Left forelimb (tissue), 1 donor: ENCODE results near the gene NXPH4.

Experiments
- DNase-seq: peaks from one replicate; pipeline ENCODE4 v3.0.0-alpha.2; 2018; ENCODE audit warnings: low spot score

NXPH4 gene

DNA sequence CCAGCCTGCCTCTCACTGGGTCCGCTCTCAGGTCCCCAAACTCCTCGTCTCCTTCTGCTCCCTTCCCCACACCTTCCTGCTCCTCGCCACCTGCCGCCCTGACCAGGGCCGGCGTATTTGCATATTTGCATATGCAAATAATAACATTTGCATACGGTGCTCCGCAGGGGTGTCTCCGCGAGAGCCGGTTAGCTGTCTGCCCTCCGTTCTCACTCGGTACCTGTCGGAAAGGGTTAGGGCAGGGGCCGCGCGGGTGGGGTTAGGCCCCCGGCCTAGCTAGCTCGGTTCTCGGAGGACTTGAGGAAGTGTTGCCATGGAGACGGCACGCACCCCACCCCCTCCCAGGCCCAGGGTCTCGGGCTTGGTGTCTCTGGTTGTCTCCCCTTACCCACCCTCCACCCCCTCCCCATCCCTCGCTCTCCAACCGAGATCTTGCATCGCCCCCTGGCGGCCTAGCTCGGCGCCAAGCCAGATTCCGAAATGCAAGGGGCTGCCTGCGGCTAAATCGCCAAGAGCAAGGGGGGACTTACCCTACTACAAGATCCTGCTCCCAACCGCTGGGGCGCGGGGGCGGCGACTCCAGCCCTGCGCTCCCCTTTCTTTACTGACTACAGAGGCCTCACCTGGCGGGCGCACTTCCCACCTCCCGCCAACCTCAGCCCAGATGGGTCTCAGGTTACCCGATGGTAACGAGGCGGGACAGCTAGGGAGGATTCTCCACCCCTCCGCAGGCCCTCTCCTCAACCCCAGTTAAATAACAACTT, 26.3 kb downstream of the NXPH4 start:
- DNase-seq = peak; percentile 76

DNA sequence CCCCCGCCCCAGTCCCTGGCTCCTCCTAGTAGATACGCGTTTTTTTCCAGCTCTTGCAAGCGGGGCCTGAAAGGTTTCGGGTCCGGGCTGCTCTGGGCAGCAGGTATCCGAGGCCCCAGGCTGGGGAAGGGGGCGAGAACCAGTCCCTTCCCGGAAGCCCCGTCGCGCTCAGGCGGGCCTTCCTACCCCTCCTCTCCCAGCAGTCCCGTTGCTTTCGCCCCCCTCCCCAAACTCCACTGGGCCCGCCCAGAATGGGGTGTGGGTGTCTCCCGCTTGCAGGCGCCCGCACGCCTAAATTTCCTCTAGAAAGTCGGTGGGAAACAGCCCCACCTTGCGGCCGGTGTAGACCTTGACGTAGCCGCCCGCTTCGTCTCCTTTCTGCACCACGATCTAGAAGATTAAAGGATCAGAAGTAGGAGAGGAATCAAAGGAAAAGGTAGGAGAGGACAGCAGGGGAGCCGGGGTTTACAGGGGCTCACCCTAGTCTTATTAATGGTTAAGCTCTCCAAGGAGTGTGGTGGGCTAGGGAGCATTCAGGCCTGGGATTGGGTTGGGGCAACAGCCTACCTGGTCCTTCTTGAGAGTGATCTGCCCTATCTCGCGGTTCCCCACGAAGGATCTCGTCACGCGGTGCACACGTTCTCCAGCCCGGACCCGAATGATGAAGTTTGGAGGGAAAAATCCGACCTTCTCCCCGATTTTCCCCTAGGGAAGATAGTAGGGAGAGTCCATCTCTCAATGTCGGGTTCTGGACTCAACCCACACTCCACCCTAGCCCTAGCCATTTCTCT, 27.1 kb downstream of the NXPH4 start:
- DNase-seq = peak; percentile 78

DNA sequence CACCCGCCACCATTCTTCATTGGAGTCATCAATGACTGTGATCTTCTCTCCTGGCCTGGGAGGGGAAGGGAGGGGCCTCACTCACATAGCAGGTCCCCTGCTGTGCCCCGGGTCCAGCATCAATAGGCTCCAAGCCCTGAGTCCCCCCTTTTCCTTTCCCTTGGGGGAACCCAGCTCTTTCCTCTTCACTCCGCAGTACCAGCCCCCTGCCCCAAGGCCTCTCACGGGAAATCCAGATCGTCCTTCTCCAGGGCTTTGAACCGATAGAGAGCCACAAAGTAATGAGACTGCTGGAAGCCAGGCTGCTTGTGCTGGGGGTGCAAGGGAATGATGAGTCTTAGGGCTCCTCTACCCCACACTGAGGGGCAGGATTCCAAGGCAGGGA, 27.7 kb downstream of the NXPH4 start:
- DNase-seq = no peak

DNA sequence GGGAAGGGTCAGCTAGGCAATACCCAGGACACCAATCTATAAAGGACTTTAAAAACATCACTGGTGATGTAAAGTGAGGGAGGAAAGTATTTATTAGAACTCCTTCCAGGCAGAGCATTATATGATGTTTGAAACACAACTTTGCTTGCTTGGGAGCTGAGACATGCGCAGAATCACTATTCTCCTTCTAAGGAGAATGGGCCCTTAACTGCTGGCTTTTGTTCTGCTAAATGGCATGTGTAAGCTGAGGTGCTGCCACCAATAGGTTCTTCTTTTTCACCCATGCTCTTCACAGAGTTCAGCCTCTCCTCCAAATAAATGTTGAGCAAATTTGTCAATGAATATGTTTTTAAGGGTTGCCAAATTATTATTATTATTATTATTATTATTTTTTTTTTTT, 30.4 kb downstream of the NXPH4 start:
- no peak for DNase-seq

DNA sequence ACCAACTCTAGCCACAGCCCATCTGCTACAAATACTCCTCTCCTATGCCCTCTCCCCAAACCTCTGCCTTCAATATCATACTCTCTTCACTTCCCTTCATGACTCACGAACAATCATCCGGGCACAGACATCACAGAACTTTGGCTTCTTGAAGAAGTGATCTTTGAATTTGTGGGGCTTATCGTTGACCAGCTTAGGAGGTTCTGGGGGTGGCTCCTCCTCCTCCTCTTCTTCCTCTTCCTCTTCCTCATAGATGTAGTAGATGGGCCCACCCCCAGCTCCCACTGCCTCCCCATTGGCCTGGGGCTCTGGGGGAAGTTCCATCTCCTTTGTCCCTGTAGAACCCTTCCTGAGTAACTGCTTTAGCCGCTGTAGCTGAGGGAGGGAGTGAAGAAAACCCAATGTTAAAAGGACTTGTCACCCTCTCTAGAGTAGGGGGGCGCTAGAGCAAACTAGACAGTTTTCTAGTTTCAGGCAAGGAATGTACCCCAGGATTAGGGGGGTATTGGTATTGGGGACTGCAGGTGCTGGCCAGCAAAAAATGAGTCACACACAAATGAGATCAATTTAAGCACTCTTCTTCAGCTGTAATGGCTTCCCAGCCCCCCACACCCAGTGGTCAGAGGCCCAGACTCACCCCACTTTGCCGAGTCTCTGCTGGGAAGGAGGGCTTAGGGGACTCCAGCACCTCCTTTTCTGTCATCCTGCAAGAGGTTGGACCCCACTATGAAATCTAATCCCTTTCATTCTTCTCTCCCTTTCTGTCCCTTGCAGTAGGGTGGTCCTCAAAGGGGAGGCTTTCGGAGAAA, 32.5 kb downstream of the NXPH4 start:
- DNase-seq = no peak

- no peak for DNase-seq
These were observed 33.9 kb downstream of the NXPH4 start for GRCh38 chr12:57250541-57250940.

- no peak for DNase-seq
These were observed 34.4 kb downstream of the NXPH4 start, which contains the start of gene STAC3 for GRCh38 chr12:57250956-57251355. STAC3 (minus strand) TSS chr12:57251187; CDS start chr12:57249636, 1,551 bp downstream.

GRCh38 chr12:57254506-57255280, 38.1 kb downstream of the NXPH4 start:
- no peak for DNase-seq

- no peak for DNase-seq
These were observed 39.3 kb downstream of the NXPH4 start for GRCh38 chr12:57255916-57256315.

DNA sequence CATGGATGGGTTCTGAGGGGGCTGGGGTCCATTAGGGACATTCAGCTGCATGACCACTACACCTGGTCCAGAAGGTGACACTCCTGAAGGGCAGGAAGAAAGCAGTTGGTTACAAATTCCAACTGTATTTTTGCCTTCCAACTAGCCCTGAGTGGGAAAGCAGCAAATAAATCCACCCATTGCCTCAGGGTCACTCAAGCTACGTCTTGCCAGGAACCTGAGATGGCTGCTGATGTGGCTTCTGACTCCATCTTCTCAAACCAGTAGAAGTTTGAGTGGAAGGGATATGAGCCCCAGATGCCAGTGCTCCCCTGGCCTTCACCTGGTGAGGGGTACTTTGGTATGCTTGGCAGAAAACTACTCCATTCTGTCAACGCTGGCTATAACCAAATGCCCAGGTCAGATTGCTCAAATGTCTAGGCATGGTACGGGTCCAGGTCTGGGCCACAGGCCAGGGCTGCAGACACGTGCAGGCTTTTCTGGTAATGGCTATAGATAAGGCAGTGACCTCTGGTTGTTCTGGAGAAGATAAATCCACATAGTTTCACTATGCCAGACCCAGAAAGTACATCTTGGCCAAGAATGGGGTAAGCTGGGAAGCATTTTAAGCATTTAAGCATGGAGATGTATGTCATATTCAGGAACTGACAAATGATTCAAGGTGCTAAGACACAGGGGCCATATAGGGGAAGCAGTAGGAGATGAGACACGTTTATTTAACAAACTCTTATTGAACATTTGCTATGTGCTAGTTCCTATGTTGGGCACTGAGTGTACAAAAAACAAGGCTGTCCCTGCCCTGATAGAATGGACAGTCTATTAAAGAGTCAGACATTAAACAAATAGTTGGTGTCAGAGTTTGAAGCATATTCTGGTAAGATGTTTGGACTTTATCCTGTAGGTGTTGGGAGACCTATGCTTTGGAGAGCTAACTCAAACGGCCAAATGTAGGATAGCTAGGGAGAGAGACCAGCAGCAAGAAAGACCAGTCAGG, 42.7 kb downstream of the NXPH4 start:
- DNase-seq = no peak

GRCh38 chr12:57260366-57260765, 43.8 kb downstream of the NXPH4 start:
- no peak for DNase-seq

- DNase-seq = no peak
These were observed 44.9 kb downstream of the NXPH4 start for GRCh38 chr12:57261428-57261865.

DNA sequence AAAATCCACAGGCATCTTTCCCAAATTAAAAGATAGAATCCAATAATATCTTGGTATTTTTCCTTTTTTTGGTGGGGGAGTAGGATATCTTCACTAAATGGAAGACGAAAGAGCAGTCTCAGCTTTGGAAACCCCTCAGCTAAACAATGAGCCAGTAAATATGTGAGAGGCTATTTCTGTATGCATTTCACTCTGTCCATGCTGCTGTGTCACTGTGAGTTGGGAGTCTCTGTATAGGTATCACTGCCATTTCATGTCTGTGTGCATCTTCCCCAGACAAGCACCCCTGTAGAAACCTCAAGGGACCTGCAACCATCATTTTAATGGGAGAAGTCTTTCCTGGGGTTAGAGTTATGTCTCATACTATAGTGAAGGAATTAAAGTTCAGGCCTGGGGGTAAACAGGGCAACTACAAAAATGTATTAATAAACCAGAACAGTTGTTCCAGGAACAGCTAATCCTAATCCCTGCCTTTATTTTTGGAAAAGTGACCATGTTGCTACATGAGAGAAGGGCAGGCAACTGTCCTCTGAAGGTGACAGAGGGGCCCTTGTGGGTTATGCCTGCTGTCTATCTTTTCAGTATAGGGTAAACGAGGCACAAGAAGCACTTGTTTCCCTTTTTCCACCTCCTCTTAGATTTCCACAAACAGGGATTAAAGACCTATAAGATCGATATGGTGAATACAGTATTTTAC, 45.7 kb downstream of the NXPH4 start:
- no peak for DNase-seq

DNA sequence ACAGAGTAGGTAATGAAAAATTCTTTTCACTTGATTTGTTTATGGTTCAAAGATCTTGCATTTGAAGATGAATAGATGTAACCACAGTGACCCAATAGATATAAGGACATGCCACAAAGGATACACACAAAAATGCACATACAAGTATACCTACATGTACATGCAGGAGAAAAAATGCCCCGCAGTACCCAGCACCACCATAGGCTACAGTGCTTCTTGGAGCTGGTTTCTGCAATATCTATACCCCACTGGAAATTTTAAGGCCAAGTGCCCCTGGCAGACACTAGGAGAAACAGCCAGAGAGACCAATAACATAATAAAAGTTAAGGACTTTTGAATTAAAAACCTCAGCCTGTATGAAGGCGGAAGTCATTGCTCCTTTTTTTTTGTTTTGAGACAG, 46.5 kb downstream of the NXPH4 start:
- no peak for DNase-seq

DNA sequence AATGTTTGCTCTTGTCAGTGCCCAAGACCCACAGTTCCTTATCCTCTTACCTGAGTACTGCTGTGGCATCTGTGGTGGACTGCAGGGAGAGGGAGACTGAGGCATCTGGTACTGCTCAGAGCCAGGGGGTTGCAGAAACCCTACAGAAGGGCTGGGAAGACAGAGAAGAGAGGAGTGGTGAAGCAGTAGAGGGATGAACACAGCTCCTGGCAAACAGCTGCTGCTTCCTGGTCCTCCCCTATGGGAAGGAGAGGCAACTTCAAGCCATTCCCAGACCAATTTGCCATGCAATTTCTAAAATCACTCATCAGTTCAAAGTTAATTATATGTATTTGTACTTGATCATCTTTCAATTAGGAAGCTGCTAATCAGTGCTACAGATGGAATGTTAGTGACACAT, 50.1 kb downstream of the NXPH4 start:
- DNase-seq = no peak

DNA sequence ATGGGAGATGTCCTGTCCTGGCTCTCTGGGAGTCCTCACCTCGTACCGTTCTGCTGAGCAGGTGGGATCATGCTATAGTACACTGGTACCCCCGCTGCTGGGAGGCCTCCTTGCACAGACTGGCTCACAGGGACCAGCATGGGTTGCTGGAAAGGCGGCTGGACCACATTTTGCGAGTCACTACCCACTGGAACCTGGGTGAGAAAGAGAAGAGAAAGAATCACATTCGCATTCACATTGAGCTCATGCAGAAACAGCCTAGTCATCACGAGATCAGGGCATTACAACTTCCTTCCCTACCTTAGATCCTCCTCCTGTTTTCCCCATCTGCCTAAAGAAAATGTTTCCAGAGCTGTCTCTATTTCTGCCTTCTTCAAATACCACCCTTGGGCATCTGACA, 51.7 kb downstream of the NXPH4 start:
- DNase-seq = no peak

DNA sequence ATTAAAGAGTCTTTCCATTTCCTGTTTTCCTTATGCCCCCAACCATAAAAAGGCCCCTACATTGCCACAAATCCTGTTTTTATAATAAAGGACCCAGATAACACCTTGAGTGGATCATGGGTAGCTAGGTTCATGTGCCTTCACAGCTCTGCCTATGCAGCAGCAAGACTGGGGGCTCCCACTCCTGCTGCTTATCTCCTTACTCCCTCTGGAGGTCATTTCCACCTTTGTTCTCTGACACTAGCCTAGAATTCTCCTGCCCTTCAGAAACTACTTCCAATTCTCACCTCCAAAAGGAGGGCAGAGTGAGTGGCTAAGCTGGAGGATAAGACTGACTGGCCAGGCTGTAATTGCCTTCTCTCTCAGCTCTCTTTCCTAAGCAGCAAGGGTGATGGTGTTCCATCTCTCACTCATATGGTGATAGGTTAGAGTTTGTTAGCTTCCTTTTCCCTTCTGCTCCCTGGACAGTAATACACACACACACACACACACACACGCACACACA, 54.4 kb downstream of the NXPH4 start:
- no peak for DNase-seq

- DNase-seq = no peak
These were observed 56.0 kb downstream of the NXPH4 start for GRCh38 chr12:57272337-57273151.

DNA sequence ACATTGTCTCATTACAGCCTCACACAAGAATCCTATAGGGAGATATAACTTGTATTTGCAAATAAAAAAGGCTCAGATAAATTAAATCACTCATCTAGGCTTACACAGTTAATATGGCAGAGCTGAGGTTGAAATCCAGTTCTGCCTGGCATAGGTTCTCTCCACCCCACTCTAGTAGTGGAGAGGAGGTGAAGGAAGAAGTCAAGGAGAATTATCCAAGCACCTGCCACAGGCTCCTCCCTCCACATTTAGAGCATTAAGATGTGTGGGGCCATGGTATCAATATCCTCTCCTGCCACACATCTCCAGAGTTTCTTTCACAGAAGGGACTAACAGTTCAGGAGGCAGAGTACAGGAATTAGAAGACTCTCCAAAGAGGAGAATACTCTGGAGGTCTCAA, 56.9 kb downstream of the NXPH4 start:
- DNase-seq = no peak
